MM.1S (cell line): ENCODE results near the gene ABTB2.

ENCODE experiments used
- DNase-seq: peaks from one replicate; pipeline ENCODE4 v3.0.0-alpha.2; 2015
- H2AFZ ChIP-seq: fragments of 300-600 bp; sonication (generic); 2 replicates; pipeline ENCODE4 v1.6.0; 2016; ENCODE audit warnings: antibody characterized with exemption, low read length
- H3F3A ChIP-seq: fragments of 300-600 bp; sonication (generic); 2 replicates; pipeline ENCODE4 v1.6.1; 2016; ENCODE audit warnings: mild to moderate bottlenecking, antibody characterized with exemption, low read length, moderate library complexity, mixed read lengths; ENCODE audit not compliant: insufficient read depth
- H3K27ac ChIP-seq: fragments of 300-600 bp; sonication (generic); 2 replicates; pipeline ENCODE4 v1.5.1; 2016; ENCODE audit warnings: mild to moderate bottlenecking, low read length
- H3K27me3 ChIP-seq: fragments of 300-600 bp; sonication (generic); replicated peaks from 2 replicates; pipeline ENCODE4 v1.6.0; 2016; ENCODE audit warnings: low read length; ENCODE audit not compliant: insufficient read depth
- H3K36me3 ChIP-seq: fragments of 300-600 bp; sonication (generic); replicated peaks from 2 replicates; pipeline ENCODE4 v1.6.1; 2016; ENCODE audit warnings: mild to moderate bottlenecking, low read length, mixed read lengths; ENCODE audit not compliant: insufficient read depth
- H3K4me1 ChIP-seq: fragments of 300-600 bp; sonication (generic); 2 replicates; pipeline ENCODE4 v1.6.1; 2016; ENCODE audit warnings: low read length, mixed read lengths
- H3K4me2 ChIP-seq: fragments of 300-600 bp; sonication (generic); 2 replicates; pipeline ENCODE4 v1.6.0; 2016; ENCODE audit warnings: low read depth, low read length
- H3K4me3 ChIP-seq: fragments of 300-600 bp; sonication (generic); 2 replicates; pipeline ENCODE4 v1.5.1; 2016; ENCODE audit warnings: low read length, mixed read lengths
- H3K79me2 ChIP-seq: fragments of 300-600 bp; sonication (generic); 2 replicates; pipeline ENCODE4 v1.6.1; 2016; ENCODE audit warnings: mixed run types, low read length, mixed read lengths
- H3K9ac ChIP-seq: fragments of 300-600 bp; sonication (generic); 2 replicates; pipeline ENCODE4 v1.6.1; 2016; ENCODE audit warnings: low read length, mixed read lengths
- H3K9me2 ChIP-seq: fragments of 300-600 bp; sonication (generic); replicated peaks from 2 replicates; pipeline ENCODE4 v1.6.1; 2016; ENCODE audit warnings: mild to moderate bottlenecking, low read length, mixed read lengths; ENCODE audit not compliant: insufficient read depth
- H3K9me3 ChIP-seq: fragments of 300-600 bp; sonication (generic); replicated peaks from 2 replicates; pipeline ENCODE4 v1.6.1; 2016; ENCODE audit warnings: mild to moderate bottlenecking, low read length, mixed read lengths; ENCODE audit not compliant: insufficient read depth
- H4K20me1 ChIP-seq: fragments of 300-600 bp; sonication (generic); 2 replicates; pipeline ENCODE4 v1.6.1; 2016; ENCODE audit warnings: mild to moderate bottlenecking, low read length, moderate library complexity, mixed read lengths; ENCODE audit not compliant: insufficient read depth
- EZH2 ChIP-seq: fragments of 300-600 bp; sonication (generic); optimal IDR thresholded peaks from 2 replicates; pipeline ENCODE3; 2017; ENCODE audit warnings: low read depth, mild to moderate bottlenecking, antibody characterized with exemption, low read length, mixed read lengths
- EZH2phosphoT487 ChIP-seq: fragments of 300-600 bp; sonication (generic); IDR thresholded peaks from 2 replicates; pipeline ENCODE4 v1.6.1; 2018; ENCODE audit warnings: antibody characterized with exemption, low read length
- TF ChIP-seq, protein P1 (sequence below): fragments of 300-600 bp; sonication (generic); IDR thresholded peaks from 2 replicates; pipeline ENCODE4 v1.5.1; 2016; ENCODE audit warnings: antibody characterized with exemption, low read length, mixed read lengths

Gene ABTB2

DNA sequence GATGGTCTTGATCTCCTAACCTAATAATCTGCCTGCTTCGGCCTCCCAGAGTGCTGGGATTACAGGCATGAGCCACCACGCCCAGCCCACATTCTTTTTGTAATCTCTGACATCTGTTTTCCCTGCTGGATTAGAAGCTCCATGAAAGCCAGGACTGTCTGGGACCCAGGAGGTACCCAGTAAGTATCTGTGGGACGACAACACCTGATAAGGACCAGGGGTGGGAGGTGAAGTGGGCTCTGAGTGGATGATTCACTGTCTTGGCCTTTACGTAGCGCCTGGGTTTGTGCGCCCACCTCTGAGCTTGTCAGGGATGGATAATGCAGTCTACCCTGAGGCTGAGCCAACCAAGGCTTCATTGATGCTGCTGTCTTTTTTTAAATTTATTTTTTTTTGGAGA is 118.8 kb downstream of the ABTB2 start:
- Histone ChIP-seq H3K36me3 (no peaks in the 10 kb centered on the region), H4K20me1 (no peaks in the 10 kb centered on the region), H3K27ac (no peak overlapping the region), H3K4me2 (no peak overlapping the region), H3K4me3 (no peak overlapping the region), H3K27me3 (no peaks in the 10 kb centered on the region), H3K9ac (no peak overlapping the region), H2AFZ (no peak overlapping the region), H3K9me3 (no peaks in the 10 kb centered on the region), H3K79me2 (no peaks in the 10 kb centered on the region), H3K9me2 (no peaks in the 10 kb centered on the region), H3K4me1 (peaks cover 13% of the 10 kb centered on the region), H3F3A (0 out of 2 replicates have a peak, but pooled peaks cover 3% of the 10 kb centered on the region)
- TF ChIP-seq EZH2phosphoT487 (no peak), EZH2 (no peak)
- TF ChIP-seq, protein P1, sequence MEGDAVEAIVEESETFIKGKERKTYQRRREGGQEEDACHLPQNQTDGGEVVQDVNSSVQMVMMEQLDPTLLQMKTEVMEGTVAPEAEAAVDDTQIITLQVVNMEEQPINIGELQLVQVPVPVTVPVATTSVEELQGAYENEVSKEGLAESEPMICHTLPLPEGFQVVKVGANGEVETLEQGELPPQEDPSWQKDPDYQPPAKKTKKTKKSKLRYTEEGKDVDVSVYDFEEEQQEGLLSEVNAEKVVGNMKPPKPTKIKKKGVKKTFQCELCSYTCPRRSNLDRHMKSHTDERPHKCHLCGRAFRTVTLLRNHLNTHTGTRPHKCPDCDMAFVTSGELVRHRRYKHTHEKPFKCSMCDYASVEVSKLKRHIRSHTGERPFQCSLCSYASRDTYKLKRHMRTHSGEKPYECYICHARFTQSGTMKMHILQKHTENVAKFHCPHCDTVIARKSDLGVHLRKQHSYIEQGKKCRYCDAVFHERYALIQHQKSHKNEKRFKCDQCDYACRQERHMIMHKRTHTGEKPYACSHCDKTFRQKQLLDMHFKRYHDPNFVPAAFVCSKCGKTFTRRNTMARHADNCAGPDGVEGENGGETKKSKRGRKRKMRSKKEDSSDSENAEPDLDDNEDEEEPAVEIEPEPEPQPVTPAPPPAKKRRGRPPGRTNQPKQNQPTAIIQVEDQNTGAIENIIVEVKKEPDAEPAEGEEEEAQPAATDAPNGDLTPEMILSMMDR: no peak
- DNase-seq: no peak

DNA sequence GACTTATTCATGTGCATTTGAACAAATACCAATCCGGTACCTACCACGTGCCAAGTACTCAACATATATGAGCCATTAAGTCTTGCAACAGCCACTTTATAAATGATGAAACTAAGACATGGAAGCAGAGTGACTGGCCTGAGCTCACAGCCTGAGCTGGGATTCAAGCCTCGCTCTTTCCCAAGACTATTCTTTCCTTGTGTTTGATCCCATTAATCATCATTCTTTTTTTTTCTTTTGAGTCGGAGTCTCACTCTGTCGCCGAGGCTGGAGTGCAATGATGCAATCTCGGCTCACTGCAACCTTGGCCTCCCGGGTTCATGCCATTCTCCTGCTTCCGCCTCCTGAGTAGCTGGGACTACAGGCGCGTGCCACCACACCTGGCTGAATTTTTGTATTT is 119.3 kb downstream of the ABTB2 start:
- H3K27ac ChIP-seq: no peak overlapping the region
- H3K9me2 ChIP-seq: no peaks in the 10 kb centered on the region
- no peak for DNase-seq
- no peaks in the 10 kb centered on the region for H3K27me3 ChIP-seq
- H3K4me1 ChIP-seq: peaks cover 10% of the 10 kb centered on the region
- TF ChIP-seq EZH2 (no peak), EZH2phosphoT487 (no peak)
- TF ChIP-seq, protein P1: no peak
- no peaks in the 10 kb centered on the region for H4K20me1 ChIP-seq
- no peak overlapping the region for H3K9ac ChIP-seq
- no peak overlapping the region for H3K4me3 ChIP-seq
- no peak overlapping the region for H3K4me2 ChIP-seq
- no peaks in the 10 kb centered on the region for H3K79me2 ChIP-seq
- no peak overlapping the region for H2AFZ ChIP-seq
- H3K9me3 ChIP-seq: no peaks in the 10 kb centered on the region
- no peaks in the 10 kb centered on the region for H3K36me3 ChIP-seq
- H3F3A ChIP-seq: no peaks in the 10 kb centered on the region

DNA sequence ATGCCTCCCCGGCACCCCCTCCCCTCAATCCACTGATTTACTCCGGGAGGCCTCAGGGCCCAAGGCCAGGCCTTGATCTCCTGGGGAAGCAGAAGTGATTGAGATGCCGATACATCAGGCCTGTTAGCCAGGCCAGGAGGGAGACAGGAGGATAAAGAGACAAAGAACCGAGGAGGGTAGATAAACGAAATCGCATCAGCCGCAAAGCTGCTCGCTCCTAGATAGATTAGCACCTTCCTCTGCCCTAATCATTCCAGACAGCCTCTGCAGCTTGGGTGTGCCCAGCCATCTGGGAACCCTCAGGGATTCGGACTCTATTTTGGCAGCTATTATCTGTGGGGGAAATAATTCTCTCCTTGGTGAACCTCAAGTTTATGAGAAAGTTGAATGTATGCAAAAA is 121.2 kb downstream of the ABTB2 start:
- Histone ChIP-seq H3K36me3 (no peaks in the 10 kb centered on the region), H3K27ac (no peak overlapping the region), H3K9me2 (no peaks in the 10 kb centered on the region), H3K4me1 (peaks cover 7% of the 10 kb centered on the region), H4K20me1 (no peaks in the 10 kb centered on the region), H3K4me2 (no peak overlapping the region), H3K4me3 (no peak overlapping the region), H3K9ac (no peak overlapping the region), H3K27me3 (no peaks in the 10 kb centered on the region), H3K79me2 (no peaks in the 10 kb centered on the region), H2AFZ (no peak overlapping the region), H3F3A (no peaks in the 10 kb centered on the region), H3K9me3 (no peaks in the 10 kb centered on the region)
- TF ChIP-seq EZH2: no peak
- TF ChIP-seq, protein P1: no peak
- TF ChIP-seq EZH2phosphoT487: no peak
- DNase-seq: no peak
